Astrocyte (in vitro differentiated cells and primary cell): ENCODE results near the gene TMEM184C.

Experiments used
- CTCF ChIP-seq: IDR thresholded peaks from 2 replicates; pipeline ENCODE4 v1.5.1; 2011; ENCODE audit warnings: low read depth, mild to moderate bottlenecking, inconsistent platforms, low read length, moderate library complexity; ENCODE audit not compliant: insufficient read depth
- EZH2 ChIP-seq: IDR thresholded peaks from 2 replicates; pipeline ENCODE4 v1.6.1; 2012; ENCODE audit warnings: mild to moderate bottlenecking, low read length, inconsistent platforms; ENCODE audit not compliant: insufficient read depth

DNA sequence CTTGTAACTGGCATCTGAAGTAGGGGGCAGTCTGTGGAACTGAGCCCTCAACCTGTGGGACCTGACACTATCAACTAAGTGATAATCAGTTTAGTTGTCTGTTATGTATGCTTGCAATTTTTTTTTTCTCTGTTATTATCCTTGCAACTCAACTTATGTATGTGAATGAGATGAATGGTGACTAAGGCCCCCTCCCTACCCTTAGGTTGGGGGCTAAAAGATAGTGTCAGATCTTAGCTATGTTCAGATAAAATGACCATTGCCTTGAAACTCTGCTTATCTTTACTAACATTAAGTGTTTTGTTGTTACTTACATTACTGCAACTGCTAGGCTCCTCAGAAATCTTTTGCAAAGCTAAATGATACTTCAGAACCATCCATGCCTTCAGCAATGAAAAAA, 31.5 kb downstream of the TMEM184C start:
- TF ChIP-seq CTCF, result no peak
- TF ChIP-seq EZH2, result no peak
